ENCODE data around the gene L3HYPDH. TPM values are rescaled to one million over a fixed set of nuclear protein-coding genes. Genes with fewer than 3 reads are reported as not detected.
A peak's percentile ranks its signal among the peaks of the same experiment; 100 is the strongest.

The L3HYPDH gene
- total RNA-seq, 1 donor from 2014 or later, result 19.5 TPM

GRCh38 chr14:59480166-59480565, 4.0 kb downstream of the L3HYPDH start:
- TF ChIP-seq CTCF (IDR thresholded peaks at IDR 0.05), result no peak

GRCh38 chr14:59478540-59478939, 5.7 kb downstream of the L3HYPDH start:
- H3K27ac ChIP-seq, result no peak overlapping the region
- no peak overlapping the region for H3K4me3 ChIP-seq
- DNase-seq, result no peak
- ATAC-seq, result no peak
- peaks cover 20% of the 10 kb centered on the region for H3K4me1 ChIP-seq
- peaks cover 30% of the 10 kb centered on the region for H3K36me3 ChIP-seq
- H3K9me3 ChIP-seq, result no peaks in the 10 kb centered on the region
- no peak for TF ChIP-seq CTCF (IDR thresholded peaks at IDR 0.05)
- no peaks in the 10 kb centered on the region for H3K27me3 ChIP-seq
- intact Hi-C loops (cut with DNase I), result no loop called here

More at GRCh38 chr14:59480166-59480565, 4.0 kb downstream of the L3HYPDH start:
- Histone ChIP-seq H3K27ac (no peak overlapping the region), H3K4me3 (no peak overlapping the region), H3K36me3 (peaks cover 15% of the 10 kb centered on the region), H3K27me3 (no peaks in the 10 kb centered on the region), H3K4me1 (peaks cover 21% of the 10 kb centered on the region), H3K9me3 (no peaks in the 10 kb centered on the region)
- intact Hi-C loops (cut with DNase I), result no loop called here
- ATAC-seq (no peak), DNase-seq (no peak)

- H3K27me3 ChIP-seq, result no peaks in the 10 kb centered on the region
- no peaks in the 10 kb centered on the region for H3K4me1 ChIP-seq
- H3K9me3 ChIP-seq, result no peaks in the 10 kb centered on the region
- peaks cover 43% of the 10 kb centered on the region for H3K36me3 ChIP-seq
- H3K27ac ChIP-seq, result no peak overlapping the region
- ATAC-seq (no peak), DNase-seq (no peak)
- no peak overlapping the region for H3K4me3 ChIP-seq
- intact Hi-C loops (cut with DNase I), result no loop called here
- TF ChIP-seq CTCF (IDR thresholded peaks at IDR 0.05), result no peak
Measured at GRCh38 chr14:59475709-59476108, 8.5 kb downstream of the L3HYPDH start.

- H3K4me3 ChIP-seq, result no peak overlapping the region
- intact Hi-C loops (cut with DNase I), result no loop called here
- H3K27me3 ChIP-seq, result no peaks in the 10 kb centered on the region
- H3K27ac ChIP-seq, result no peak overlapping the region
- H3K36me3 ChIP-seq, result peaks cover 43% of the 10 kb centered on the region
- ATAC-seq, result no peak
- no peak for DNase-seq
- no peaks in the 10 kb centered on the region for H3K4me1 ChIP-seq
- H3K9me3 ChIP-seq, result no peaks in the 10 kb centered on the region
- TF ChIP-seq CTCF (IDR thresholded peaks at IDR 0.05), result no peak
Measured at GRCh38 chr14:59474172-59474571, 10.0 kb downstream of the L3HYPDH start.

- H3K36me3 ChIP-seq, result no peaks in the 10 kb centered on the region
- no peak for TF ChIP-seq CTCF (IDR thresholded peaks at IDR 0.05)
- peaks cover 7% of the 10 kb centered on the region for H3K4me1 ChIP-seq
- DNase-seq (peak; percentile 77), ATAC-seq (peak; percentile 60)
- intact Hi-C loops (cut with DNase I), result no loop called here
- H3K4me3 ChIP-seq, result peak within 1 kb of the TSS; percentile 65
- no peaks in the 10 kb centered on the region for H3K27me3 ChIP-seq
- H3K9me3 ChIP-seq, result no peaks in the 10 kb centered on the region
- H3K27ac ChIP-seq, result peak within 1 kb of the TSS; percentile 37
Measured at GRCh38 chr14:59465316-59466135, 18.7 kb downstream of the L3HYPDH start, which contains the start of gene GPR135. Gene GPR135 (minus strand): TSS chr14:59465380. CDS start chr14:59465226, 154 bp downstream.
